Heart left ventricle (tissue), 13 donors: ENCODE measurements around the gene ZNF181.

Experiments used
- POLR2A ChIP-seq, 2 donors: fragments of 450-650 bp; IDR thresholded peaks; one replicate each; pipeline ENCODE4 v1.6.1; 2017; ENCODE audit warnings: antibody characterized with exemption in 2 of 2, mild to moderate bottlenecking in 2 of 2, moderate library complexity in 2 of 2
- TF ChIP-seq, protein P1 (sequence below), 12 donors: fragments of 200-600 bp; sonication (generic) in 4 of 12; IDR thresholded peaks; one replicate each; pipeline versions ENCODE4 v1.5.0 to v1.8.0; 2018 to 2022; ENCODE audit warnings: antibody characterized with exemption in 12 of 12, mild to moderate bottlenecking in 5 of 12
- donor health status: ischemic (EF 13 %, LVEDD 7.1; RV severe dilation, severe dysfunction).
- donor health status: DM: no; HTN: yes; CAD: no.
- donor health status: DM: no; HTN: no; CAD: no.
- donor health status: ischemic (EF 25% LVEDD 6.9; RV normal size, moderate dysfunction).
- donor health status: ischemic (EF 25% LVEDD 5.7; RV mildly dilated, moderate dysfunction).
- donor health status: ischemic (EF 35%, LVEDD 5.7; RV mildly dilated, moderate dysfunction).
- donor health status: nonischemic (EF 11% LVEDD 7.7; RV severe dilation, severe dysfunction).
- donor health status: DM: yes; HTN: yes; CAD: no.
- donor health status: PGD.
- donor health status: ischemic (EF 29% LVEDD 5.4; RV normal size, mild dysfunction).
- donor health status: nonischemic (EF 23%, LVEDD 6.1; RV moderate dilation, normal function).

DNA sequence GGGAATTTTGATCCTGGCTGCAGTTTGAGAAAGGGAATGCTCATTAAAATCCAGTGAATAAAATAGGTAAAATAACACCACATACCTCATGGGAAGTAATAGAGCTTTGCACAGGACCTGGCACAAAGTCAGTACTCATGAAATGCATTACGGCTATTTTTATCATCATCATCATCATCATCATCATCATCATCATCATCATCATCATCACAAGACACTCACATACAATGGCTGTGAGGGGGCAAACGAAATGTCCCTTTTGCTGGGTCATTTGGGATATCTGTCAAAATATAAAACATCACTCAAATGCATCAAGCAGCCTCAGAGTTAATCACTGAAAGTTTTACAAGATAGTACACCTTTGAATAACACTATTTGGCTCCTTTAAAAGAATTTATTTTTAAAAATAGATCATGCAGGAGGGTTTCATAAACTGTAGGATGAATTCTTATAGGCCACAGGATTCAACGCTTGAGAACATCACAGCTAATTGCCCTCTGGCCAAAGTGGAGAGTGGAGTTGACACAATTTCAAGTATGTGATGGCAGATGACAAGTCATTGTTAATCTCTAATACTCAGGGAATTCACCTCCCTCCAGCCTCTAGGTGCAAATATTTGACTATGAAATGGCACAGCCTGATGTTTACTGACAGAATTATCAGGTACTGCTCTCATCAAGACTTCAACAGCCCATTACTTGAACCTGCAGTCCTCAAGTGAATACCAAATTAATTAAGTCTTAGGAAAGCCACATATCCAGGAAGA lies 53.2 kb downstream of the ZNF181 start:
- TF ChIP-seq, protein P1, sequence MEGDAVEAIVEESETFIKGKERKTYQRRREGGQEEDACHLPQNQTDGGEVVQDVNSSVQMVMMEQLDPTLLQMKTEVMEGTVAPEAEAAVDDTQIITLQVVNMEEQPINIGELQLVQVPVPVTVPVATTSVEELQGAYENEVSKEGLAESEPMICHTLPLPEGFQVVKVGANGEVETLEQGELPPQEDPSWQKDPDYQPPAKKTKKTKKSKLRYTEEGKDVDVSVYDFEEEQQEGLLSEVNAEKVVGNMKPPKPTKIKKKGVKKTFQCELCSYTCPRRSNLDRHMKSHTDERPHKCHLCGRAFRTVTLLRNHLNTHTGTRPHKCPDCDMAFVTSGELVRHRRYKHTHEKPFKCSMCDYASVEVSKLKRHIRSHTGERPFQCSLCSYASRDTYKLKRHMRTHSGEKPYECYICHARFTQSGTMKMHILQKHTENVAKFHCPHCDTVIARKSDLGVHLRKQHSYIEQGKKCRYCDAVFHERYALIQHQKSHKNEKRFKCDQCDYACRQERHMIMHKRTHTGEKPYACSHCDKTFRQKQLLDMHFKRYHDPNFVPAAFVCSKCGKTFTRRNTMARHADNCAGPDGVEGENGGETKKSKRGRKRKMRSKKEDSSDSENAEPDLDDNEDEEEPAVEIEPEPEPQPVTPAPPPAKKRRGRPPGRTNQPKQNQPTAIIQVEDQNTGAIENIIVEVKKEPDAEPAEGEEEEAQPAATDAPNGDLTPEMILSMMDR (IDR thresholded peaks at IDR 0.05): no peak
- no peak for TF ChIP-seq POLR2A (IDR thresholded peaks at IDR 0.05)
